H1 (cell line): ENCODE results near the gene ASF1A. TPM values are rescaled to one million over a fixed set of nuclear protein-coding genes. Genes with fewer than 3 reads are reported as not detected.

Experiments
- ASH2L ChIP-seq: fragments of 200-600, 300-600 bp; sonication (generic); IDR thresholded peaks from one replicate; pipeline ENCODE4 v1.7.1; 2017; ENCODE audit warnings: low read length
- CHD2 ChIP-seq: IDR thresholded peaks from 2 replicates; pipeline ENCODE4 v1.6.1; 2012; ENCODE audit warnings: low read length, improper control_type of control experiment
- E2F6 ChIP-seq: IDR thresholded peaks from 2 replicates; pipeline ENCODE4 v1.6.1; 2012; ENCODE audit warnings: inconsistent platforms
- GTF2F1 ChIP-seq: IDR thresholded peaks from 2 replicates; pipeline ENCODE4 v1.6.1; 2012; ENCODE audit warnings: low read depth, low read length, improper control_type of control experiment, borderline replicate concordance
- KDM4A ChIP-seq: IDR thresholded peaks from one replicate; pipeline ENCODE4 v1.7.1; 2012; ENCODE audit warnings: low read depth, mild to moderate bottlenecking, moderate library complexity, low read length, inconsistent platforms; ENCODE audit not compliant: severe bottlenecking
- PHF8 ChIP-seq: fragments of 200-600 bp; sonication (generic); conservative IDR thresholded peaks from 2 replicates; pipeline ENCODE4 v1.7.1; 2012; ENCODE audit warnings: low read depth, mild to moderate bottlenecking, inconsistent platforms, low read length, moderate library complexity
- RXRA ChIP-seq: IDR thresholded peaks from 2 replicates; pipeline ENCODE4 v1.6.1; 2011; ENCODE audit warnings: low read depth, mild to moderate bottlenecking, low read length, moderate library complexity; ENCODE audit not compliant: insufficient read depth
- SIN3A ChIP-seq, 2 experiments: IDR thresholded peaks in 1 of 2; conservative IDR thresholded peaks in 1 of 2; 2 replicates each; pipeline ENCODE4 v1.6.1; 2011 to 2012; ENCODE audit warnings: low read length in 2 of 2, improper control_type of control experiment in 1 of 2, low read depth in 1 of 2, mild to moderate bottlenecking in 1 of 2
- SP2 ChIP-seq: IDR thresholded peaks from 2 replicates; pipeline ENCODE4 v1.6.1; 2012; ENCODE audit warnings: mild to moderate bottlenecking, low read length, inconsistent platforms
- USF2 ChIP-seq: IDR thresholded peaks from 2 replicates; pipeline ENCODE4 v1.6.1; 2011; ENCODE audit warnings: low read length, improper control_type of control experiment
- polyA plus RNA-seq, 7 experiments: library from polyadenylated mRNA; depleted of rRNA in 3 of 7; stranded (reverse) in 5 of 7; unstranded in 2 of 7; fragments of >200 nt in 5 of 7; fragments of 200-250 nt in 2 of 7; gene quantifications; 1 replicate in 5 of 7; 2 replicates in 1 of 7; 4 replicates in 1 of 7; pipeline versions ENCODE4 v1.2.1 to v1.2.3, GENCODE V29; 2011 to 2013; ENCODE audit warnings: missing spikeins in 2 of 7, mixed read lengths in 2 of 7
- total RNA-seq: library from RNA; stranded (reverse); fragmentation: NEBNext Ultra II Directional; extraction: Animal tissue kit (Norgen Biotek cat#: 25700); gene quantifications from 2 replicates; pipeline ENCODE4 v1.2.1, GENCODE V29; 2021

The ASF1A gene
- total and polyA plus RNA-seq, 2 of the 8 experiments (the other 6 are each of a cell fraction or from before 2014, with no cell fraction given) = 11.4 to 50.2 TPM

GRCh38 chr6:118934461-118935330 lies 40.7 kb downstream of the ASF1A start, which contains the start of gene MCM9 (continued):
- TF ChIP-seq SP2 (no peak), KDM4A (peak; percentile 75), GTF2F1 (no peak), PHF8 (peak; percentile 85), CHD2 (no peak), ASH2L (peak; percentile 95), RXRA (no peak), USF2 (no peak), SIN3A (conservative IDR thresholded peaks at IDR 0.05 in 1 of 2, IDR thresholded peaks at IDR 0.05 in 1 of 2; ENCODE audit: low read depth in 1 of 2, low read length in 2 of 2) (0 out of 4 replicates have a peak, but pooled peaks of 1 of the 2 experiments have one; percentile 55), E2F6 (peak; percentile 69; the same call in 1 of the 2 replicates)
